NCI-H510A (cell line): ENCODE results near the gene GPT2.

ENCODE experiments used
- DNase-seq: peaks from one replicate; lab custom pipeline; 2025; lab: John Stamatoyannopoulos, UW

Gene GPT2

GRCh38 chr16:46883690-46884512, at the start of gene GPT2:
Gene GPT2 (plus strand): TSS chr16:46884362. CDS start chr16:46884716, 354 bp downstream.
- DNase-seq = peak; percentile 95

- DNase-seq = no peak
Observed at GRCh38 chr16:46836534-46837530, 47.3 kb upstream of the GPT2 start.

GRCh38 chr16:46839986-46840443, 44.1 kb upstream of the GPT2 start:
- no peak for DNase-seq

GRCh38 chr16:46842192-46842895, 41.8 kb upstream of the GPT2 start:
- DNase-seq = no peak

GRCh38 chr16:46843898-46844642, 40.1 kb upstream of the GPT2 start:
- no peak for DNase-seq

- no peak for DNase-seq
Observed at GRCh38 chr16:46844771-46845170, 39.4 kb upstream of the GPT2 start.

- no peak for DNase-seq
Observed at GRCh38 chr16:46845952-46846351, 38.2 kb upstream of the GPT2 start.

GRCh38 chr16:46848768-46849764, 35.1 kb upstream of the GPT2 start:
- DNase-seq = no peak

GRCh38 chr16:46850619-46851555, 33.3 kb upstream of the GPT2 start:
- no peak for DNase-seq

- DNase-seq = no peak
Observed at GRCh38 chr16:46852130-46852529, 32.0 kb upstream of the GPT2 start.

GRCh38 chr16:46853713-46854443, 30.3 kb upstream of the GPT2 start:
- DNase-seq = peak; percentile 41

GRCh38 chr16:46854846-46855245, 29.3 kb upstream of the GPT2 start:
- no peak for DNase-seq

- no peak for DNase-seq
Observed at GRCh38 chr16:46855389-46855788, 28.8 kb upstream of the GPT2 start.

GRCh38 chr16:46857368-46857945, 26.7 kb upstream of the GPT2 start:
- peak; percentile 60 for DNase-seq

- DNase-seq = no peak
Observed at GRCh38 chr16:46858151-46858550, 26.0 kb upstream of the GPT2 start.

GRCh38 chr16:46859719-46860152, 24.4 kb upstream of the GPT2 start:
- DNase-seq = no peak

- DNase-seq = no peak
Observed at GRCh38 chr16:46862555-46863447, 21.4 kb upstream of the GPT2 start.
